ENCODE results near the gene BMPER.

GRCh38 chr7:33904681-33905388, 504 bp upstream of the BMPER start:
- peak; percentile 39 for TF ChIP-seq CTCF (IDR thresholded peaks at IDR 0.05)
- TF ChIP-seq POLR2AphosphoS5 (IDR thresholded peaks at IDR 0.05; ENCODE audit: low read depth, low read length) = no peak
- TF ChIP-seq SIN3A (IDR thresholded peaks at IDR 0.05; ENCODE audit: borderline replicate concordance, insufficient read depth, low read depth, low read length) = no peak
- no peak for TF ChIP-seq TCF7L2 (IDR thresholded peaks at IDR 0.05; ENCODE audit: low read depth, low read length)
